IPS DF 4.7 (cell line): ENCODE measurements around the gene CEMIP2.
"Not testable (repeated sequence)": the region's sequence is repeated elsewhere in the genome, so short reads cannot be mapped to it uniquely, and the experiment has no call there.

Experiments
- DNase-seq: peaks from one replicate; pipeline ENCODE4 v3.0.0-alpha.2; 2013; ENCODE audit warnings: low spot score; ENCODE audit errors: extremely low read depth

The CEMIP2 gene

DNA sequence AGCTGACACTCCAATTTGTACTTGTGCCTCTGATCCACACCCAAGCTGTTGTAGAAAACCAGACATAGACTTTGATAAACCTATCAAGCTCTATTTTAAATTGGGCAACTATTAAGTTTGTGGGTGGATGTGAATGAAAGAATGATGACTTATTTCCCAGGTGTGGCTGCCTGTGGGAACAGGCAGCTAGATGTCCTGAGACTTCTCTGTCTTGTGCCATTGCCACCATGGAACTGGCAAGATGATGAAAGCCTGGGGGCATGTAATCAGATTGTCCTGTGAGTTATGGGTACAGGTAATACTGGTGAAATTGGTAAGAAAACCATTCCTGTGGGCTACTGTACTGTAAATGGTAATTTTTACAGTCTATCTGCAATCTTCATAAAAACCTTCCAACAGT lies 57.5 kb downstream of the CEMIP2 start:
- no peak for DNase-seq

DNA sequence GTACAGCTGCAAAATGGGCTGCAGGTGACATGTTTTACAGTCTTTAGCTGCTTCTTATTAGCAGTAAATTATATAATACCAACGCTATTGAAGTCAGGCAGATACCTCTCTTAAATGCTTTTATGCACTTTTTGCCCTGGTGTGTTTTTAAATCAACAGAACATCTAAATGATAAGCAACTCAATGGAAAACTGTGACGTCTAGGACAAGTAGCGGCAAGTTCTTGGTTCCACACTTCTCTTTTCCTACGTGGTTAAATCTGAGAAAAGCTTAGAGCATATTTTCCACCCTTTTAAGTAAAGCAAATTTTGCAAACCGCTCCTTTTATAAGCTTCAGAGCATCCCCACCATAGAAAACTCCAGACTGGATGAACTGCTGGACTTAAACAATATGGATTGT lies 58.1 kb downstream of the CEMIP2 start:
- no peak for DNase-seq

DNA sequence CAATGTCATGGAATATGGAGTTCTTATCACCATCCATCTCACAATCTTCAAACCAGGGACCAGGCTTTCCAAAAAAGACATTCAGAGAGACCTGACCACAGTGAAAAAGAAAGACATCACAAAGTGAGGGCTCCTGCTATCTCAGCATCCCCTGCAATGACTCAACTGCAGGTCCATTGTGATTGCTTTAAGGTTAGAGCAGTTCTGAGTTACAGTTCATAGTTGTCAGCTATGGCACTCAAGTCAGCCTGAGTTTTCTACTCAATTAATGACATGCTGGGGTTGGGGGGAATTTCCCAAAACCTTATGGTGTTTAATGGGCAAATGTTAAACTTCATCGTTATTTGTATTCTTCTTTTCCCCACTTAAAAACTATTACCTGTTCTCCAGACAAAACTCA lies 58.9 kb downstream of the CEMIP2 start:
- no peak for DNase-seq

- DNase-seq: no peak
These were observed 62.1 kb downstream of the CEMIP2 start for GRCh38 chr9:71706176-71706575.

GRCh38 chr9:71704796-71705195 lies 63.5 kb downstream of the CEMIP2 start:
- DNase-seq: no peak

- no peak for DNase-seq
These were observed 65.0 kb downstream of the CEMIP2 start for GRCh38 chr9:71703172-71703872.

GRCh38 chr9:71697882-71698281 lies 70.4 kb downstream of the CEMIP2 start:
- DNase-seq: no peak

GRCh38 chr9:71694332-71694731 lies 74.0 kb downstream of the CEMIP2 start:
- no peak for DNase-seq

DNA sequence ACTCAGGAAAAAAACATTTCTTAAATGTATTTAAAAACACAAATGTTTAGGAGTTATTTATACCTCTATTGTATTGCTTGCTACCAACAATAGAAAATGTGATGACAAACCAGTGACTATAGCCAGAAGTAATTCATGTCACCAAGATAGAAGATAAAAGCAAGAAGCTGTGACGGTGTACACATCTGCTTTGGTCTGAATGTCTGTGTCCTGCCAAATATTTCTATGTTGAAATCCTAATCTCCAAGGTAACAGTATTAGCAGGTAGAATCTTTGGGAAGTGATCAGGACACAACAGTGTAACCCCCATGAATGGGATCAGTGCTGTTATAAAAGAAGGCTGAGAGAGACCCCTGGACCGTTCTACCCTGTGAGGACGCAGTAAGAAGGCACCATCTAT lies 74.7 kb downstream of the CEMIP2 start:
- DNase-seq: no peak

DNA sequence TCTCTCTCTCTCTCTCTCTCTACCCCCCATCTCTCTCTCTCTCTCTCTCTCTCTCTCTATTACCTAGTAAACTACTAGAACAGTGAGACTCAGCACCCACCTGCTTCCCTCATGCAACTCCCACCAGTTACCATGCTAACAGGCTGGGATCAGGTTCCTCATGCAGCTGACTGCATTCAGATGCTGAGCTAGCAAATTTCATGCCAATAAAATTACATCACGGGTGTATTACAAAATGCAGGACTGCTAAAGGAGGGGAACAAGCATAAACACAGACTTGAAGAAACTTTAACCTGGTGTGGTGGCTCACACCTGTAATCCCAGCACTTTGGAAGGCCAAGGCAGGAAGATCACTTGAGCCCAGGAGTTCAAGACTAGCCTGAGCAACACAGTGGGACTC lies 76.0 kb downstream of the CEMIP2 start:
- no peak for DNase-seq

GRCh38 chr9:71691576-71691975 lies 76.7 kb downstream of the CEMIP2 start:
- not testable (repeated sequence) for DNase-seq

DNA sequence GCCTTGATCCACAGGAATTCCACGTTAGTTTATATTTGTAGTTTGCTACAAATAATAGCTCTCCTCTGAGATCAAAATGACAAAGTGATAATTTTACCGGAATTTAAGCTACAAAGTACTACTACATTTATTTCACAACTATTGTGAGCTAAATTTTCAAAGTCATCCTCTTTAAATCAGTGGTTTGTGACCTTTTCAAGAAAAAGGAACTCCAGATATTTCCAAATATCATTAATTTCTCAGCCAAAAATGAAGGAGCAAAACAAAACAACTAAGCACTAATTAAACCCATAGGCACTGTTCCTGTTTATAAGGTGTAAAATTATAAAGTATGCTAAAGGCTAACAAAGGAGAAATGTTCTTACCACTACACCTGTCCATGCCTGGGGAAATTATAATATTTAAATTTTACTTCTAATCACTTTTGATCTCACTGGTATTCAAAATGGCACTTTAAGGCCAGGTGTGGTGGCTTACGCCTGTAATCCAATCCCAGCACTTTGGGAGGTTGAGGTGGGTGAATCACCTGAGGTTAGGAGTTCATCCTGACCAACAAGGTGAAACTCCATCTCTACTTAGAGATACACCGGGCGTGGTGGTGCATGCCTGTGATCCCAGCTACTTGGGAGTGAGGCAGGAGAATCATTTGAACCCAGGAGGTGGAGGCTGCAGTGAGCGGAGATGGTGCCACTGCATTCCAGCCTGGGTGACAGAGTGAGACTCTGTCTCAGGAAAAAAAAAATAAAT lies 77.5 kb downstream of the CEMIP2 start:
- DNase-seq: no peak

DNA sequence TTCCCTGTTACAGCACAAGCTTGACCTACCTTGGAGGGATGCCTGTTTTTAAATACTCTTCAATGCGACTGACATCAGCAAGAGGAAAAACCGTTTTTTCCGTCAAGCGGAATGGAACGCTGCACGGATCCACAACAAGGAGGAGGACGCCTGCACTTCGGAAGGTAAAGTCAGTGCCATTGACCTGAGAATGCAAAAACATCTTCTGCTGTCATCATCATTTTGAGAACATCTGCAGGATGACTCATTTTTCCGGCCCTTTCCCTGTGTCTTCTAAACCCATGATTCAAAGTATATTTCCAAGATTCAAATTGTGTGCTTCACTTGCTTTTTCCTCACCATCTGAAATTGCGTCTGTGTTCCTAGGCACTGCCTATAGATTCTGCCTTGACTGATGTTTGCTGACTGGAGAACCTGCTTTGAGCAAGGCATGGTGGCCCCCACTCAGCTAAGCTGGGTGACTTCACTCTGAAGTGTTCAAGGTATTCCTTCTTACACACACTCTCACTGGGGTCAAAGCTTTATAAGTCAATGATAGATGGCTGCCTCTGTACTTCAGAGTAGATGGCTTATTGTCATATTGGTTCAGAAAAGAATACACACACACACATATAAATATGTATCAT lies 78.1 kb downstream of the CEMIP2 start:
- DNase-seq: no peak

- DNase-seq: no peak
These were observed 80.6 kb downstream of the CEMIP2 start for GRCh38 chr9:71687676-71688075.

DNA sequence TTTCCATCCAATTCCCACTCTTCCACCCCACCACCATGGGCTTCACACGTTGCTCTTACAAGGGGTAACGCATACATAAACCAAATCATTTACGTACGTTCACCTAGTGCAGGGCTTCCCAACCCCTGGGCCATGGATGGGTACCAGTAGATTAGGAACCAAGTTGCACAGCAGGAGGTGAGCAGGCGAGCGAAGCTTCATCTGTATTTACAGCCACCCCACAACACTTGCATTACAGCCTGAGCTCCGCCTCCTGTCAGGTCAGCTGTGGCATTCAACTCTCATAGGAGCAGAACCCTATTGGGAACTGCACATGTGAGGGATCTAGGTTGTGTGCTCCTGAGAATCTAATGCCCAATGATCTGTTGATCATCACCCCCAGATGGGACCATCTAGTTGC lies 82.3 kb downstream of the CEMIP2 start:
- no peak for DNase-seq

- no peak for DNase-seq
These were observed 82.9 kb downstream of the CEMIP2 start for GRCh38 chr9:71685394-71685793.

GRCh38 chr9:71684566-71684965 lies 83.7 kb downstream of the CEMIP2 start:
- DNase-seq: no peak

- no peak for DNase-seq
These were observed 84.6 kb downstream of the CEMIP2 start for GRCh38 chr9:71683598-71684235.

DNA sequence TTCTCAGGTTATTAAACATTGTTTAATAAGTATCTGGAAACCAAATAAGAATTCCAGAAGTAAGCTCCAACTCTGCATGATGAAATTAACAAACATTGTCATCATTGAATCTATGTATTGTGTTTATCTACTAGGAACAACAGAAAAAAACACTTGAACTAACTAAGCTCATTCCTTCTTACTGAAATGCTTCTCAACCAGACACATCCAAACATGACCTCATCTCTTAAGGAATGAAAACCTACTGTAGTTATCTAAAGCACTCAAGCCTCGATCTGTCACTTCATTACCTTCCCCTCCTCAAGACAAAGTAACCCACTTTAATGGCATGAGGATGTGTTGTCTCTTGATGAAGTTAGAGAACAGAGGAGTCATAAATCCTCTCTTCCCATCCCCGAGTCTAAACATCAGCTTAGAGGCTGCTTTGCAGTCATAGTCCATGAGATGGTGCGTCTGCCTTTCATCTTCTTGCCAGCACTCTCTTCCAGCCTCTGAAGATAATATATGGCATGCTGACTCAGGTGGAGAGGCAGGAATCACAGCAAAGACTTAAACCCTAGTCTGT lies 86.5 kb downstream of the CEMIP2 start:
- DNase-seq: no peak

- no peak for DNase-seq
These were observed 87.1 kb downstream of the CEMIP2 start for GRCh38 chr9:71681104-71681707.

- DNase-seq: no peak
These were observed 87.9 kb downstream of the CEMIP2 start for GRCh38 chr9:71680189-71680980.
